KG1 (cell line): ENCODE measurements around the gene MFAP3L.

ENCODE experiments used
- DNase-seq: peaks from one replicate; lab custom pipeline; 2025; lab: John Stamatoyannopoulos, UW

Gene MFAP3L

GRCh38 chr4:169940460-169940859, 85.7 kb downstream of the MFAP3L start:
- no peak for DNase-seq
